GM12892 (cell line): ENCODE measurements around the gene TOMM20.

Experiments
- POLR2A ChIP-seq: IDR thresholded peaks from 2 replicates; pipeline ENCODE4 v1.6.1; 2011; ENCODE audit warnings: low read depth, low read length, control low read depth
- POLR2AphosphoS5 ChIP-seq: IDR thresholded peaks from 2 replicates; pipeline ENCODE4 v1.6.1; 2011; ENCODE audit warnings: low read depth, low read length, control low read depth
- TAF1 ChIP-seq: IDR thresholded peaks from 2 replicates; pipeline ENCODE4 v1.6.1; 2011; ENCODE audit warnings: low read depth, mild to moderate bottlenecking, control low read depth, low read length, borderline replicate concordance

- TF ChIP-seq POLR2A: no peak
- TF ChIP-seq TAF1: no peak
- TF ChIP-seq POLR2AphosphoS5: no peak
These were observed 51.5 kb downstream of the TOMM20 start for GRCh38 chr1:235077163-235077540.
